Nephron (organoid): Measurements from ENCODE around the gene NTM.

Experiments used
- H3K27ac Mint-ChIP-seq, 3 experiments: 2 replicates each; pipeline ENCODE4 v1.8.0; 2020; ENCODE audit warnings: mixed read lengths in 3 of 3, mild to moderate bottlenecking in 2 of 3, moderate library complexity in 1 of 3
- H3K27me3 Mint-ChIP-seq: 2 replicates; pipeline ENCODE4 v1.8.0; 2021; ENCODE audit warnings: low read depth, mild to moderate bottlenecking, moderate library complexity, mixed read lengths
- H3K36me3 Mint-ChIP-seq: 2 replicates; pipeline ENCODE4 v1.8.0; 2020; ENCODE audit warnings: low read depth, mixed read lengths
- H3K4me1 Mint-ChIP-seq: 2 replicates; pipeline ENCODE4 v1.8.0; 2020; ENCODE audit warnings: mixed read lengths
- H3K4me3 Mint-ChIP-seq, 3 experiments: 2 replicates each; pipeline ENCODE4 v1.8.0; 2020; ENCODE audit warnings: mild to moderate bottlenecking in 3 of 3, mixed read lengths in 3 of 3, moderate library complexity in 2 of 3
- H3K9me3 Mint-ChIP-seq: 2 replicates; pipeline ENCODE4 v1.8.0; 2020; ENCODE audit warnings: mixed read lengths
- CTCF ChIP-seq, 3 experiments: fragments of 200-600 bp; sonication (generic); IDR thresholded peaks; one replicate each; pipeline ENCODE4 v1.5.0; 2021; ENCODE audit warnings: antibody characterized with exemption in 3 of 3; ENCODE audit not compliant: unreplicated experiment in 3 of 3

NTM gene

GRCh38 chr11:131819865-131820264 lies 449.4 kb downstream of the NTM start:
- Mint-ChIP-seq H3K27ac (no peak overlapping the region), H3K36me3 (no peaks in the 10 kb centered on the region), H3K4me3 (no peak overlapping the region), H3K9me3 (peaks cover under 1% of the 10 kb centered on the region), H3K27me3 (peaks cover 19% of the 10 kb centered on the region), H3K4me1 (peaks cover 10% of the 10 kb centered on the region)
- no peak for TF ChIP-seq CTCF (IDR thresholded peaks at IDR 0.05; ENCODE audit: unreplicated experiment in 3 of 3)

- Mint-ChIP-seq H3K36me3 (no peaks in the 10 kb centered on the region), H3K4me1 (peaks cover 10% of the 10 kb centered on the region), H3K27me3 (peaks cover 19% of the 10 kb centered on the region), H3K9me3 (no peaks in the 10 kb centered on the region), H3K4me3 (no peak overlapping the region), H3K27ac (no peak overlapping the region)
- no peak for TF ChIP-seq CTCF (IDR thresholded peaks at IDR 0.05; ENCODE audit: unreplicated experiment in 3 of 3)
Observed at GRCh38 chr11:131822506-131822905, 452.1 kb downstream of the NTM start.

- Mint-ChIP-seq H3K4me3 (no peak overlapping the region), H3K27me3 (peaks cover 19% of the 10 kb centered on the region), H3K4me1 (peaks cover 10% of the 10 kb centered on the region), H3K9me3 (no peaks in the 10 kb centered on the region), H3K27ac (peak overlapping the region in 1 of 3 experiments; percentile 2), H3K36me3 (no peaks in the 10 kb centered on the region)
- TF ChIP-seq CTCF (IDR thresholded peaks at IDR 0.05; ENCODE audit: unreplicated experiment in 3 of 3): no peak
Observed at GRCh38 chr11:131823772-131824171, 453.4 kb downstream of the NTM start.

DNA sequence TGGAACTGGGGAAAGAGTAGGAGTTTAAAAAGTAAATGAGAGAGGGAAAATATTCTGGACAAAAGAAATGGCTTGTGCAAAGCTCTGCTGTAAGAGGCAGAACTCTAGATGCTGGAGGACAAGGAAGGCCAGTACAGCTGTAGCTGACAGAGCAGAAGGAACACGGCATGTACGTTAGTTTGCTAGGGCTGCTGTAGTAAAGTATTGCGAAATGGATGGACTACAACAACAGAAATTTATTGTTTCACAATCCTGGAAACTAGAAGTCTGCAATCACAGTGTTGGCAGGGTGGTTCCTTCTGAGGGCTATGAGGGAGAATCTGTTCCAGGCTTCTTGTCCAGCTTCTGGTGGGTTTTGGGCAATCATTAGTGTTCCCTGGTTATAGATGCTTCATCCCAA lies 454.4 kb downstream of the NTM start:
- H3K4me3 Mint-ChIP-seq: no peak overlapping the region
- H3K36me3 Mint-ChIP-seq: no peaks in the 10 kb centered on the region
- H3K9me3 Mint-ChIP-seq: no peaks in the 10 kb centered on the region
- peaks cover 14% of the 10 kb centered on the region for H3K27me3 Mint-ChIP-seq
- no peak overlapping the region for H3K27ac Mint-ChIP-seq
- H3K4me1 Mint-ChIP-seq: peaks cover 10% of the 10 kb centered on the region
- no peak for TF ChIP-seq CTCF (IDR thresholded peaks at IDR 0.05; ENCODE audit: unreplicated experiment in 3 of 3)

- no peak overlapping the region for H3K27ac Mint-ChIP-seq
- H3K27me3 Mint-ChIP-seq: no peaks in the 10 kb centered on the region
- no peak for TF ChIP-seq CTCF (IDR thresholded peaks at IDR 0.05; ENCODE audit: unreplicated experiment in 3 of 3)
- H3K36me3 Mint-ChIP-seq: no peaks in the 10 kb centered on the region
- H3K4me3 Mint-ChIP-seq: no peak overlapping the region
- peaks cover 7% of the 10 kb centered on the region for H3K4me1 Mint-ChIP-seq
- H3K9me3 Mint-ChIP-seq: no peaks in the 10 kb centered on the region
Observed at GRCh38 chr11:131827430-131827829, 457.0 kb downstream of the NTM start.

GRCh38 chr11:131829725-131830124 lies 459.3 kb downstream of the NTM start:
- no peak for TF ChIP-seq CTCF (IDR thresholded peaks at IDR 0.05; ENCODE audit: unreplicated experiment in 3 of 3)
- Mint-ChIP-seq H3K4me3 (no peak overlapping the region), H3K27me3 (peaks cover 5% of the 10 kb centered on the region), H3K9me3 (no peaks in the 10 kb centered on the region), H3K36me3 (no peaks in the 10 kb centered on the region), H3K4me1 (no peaks in the 10 kb centered on the region), H3K27ac (no peak overlapping the region)
